ENCODE measurements around the gene USH2A.

DNA sequence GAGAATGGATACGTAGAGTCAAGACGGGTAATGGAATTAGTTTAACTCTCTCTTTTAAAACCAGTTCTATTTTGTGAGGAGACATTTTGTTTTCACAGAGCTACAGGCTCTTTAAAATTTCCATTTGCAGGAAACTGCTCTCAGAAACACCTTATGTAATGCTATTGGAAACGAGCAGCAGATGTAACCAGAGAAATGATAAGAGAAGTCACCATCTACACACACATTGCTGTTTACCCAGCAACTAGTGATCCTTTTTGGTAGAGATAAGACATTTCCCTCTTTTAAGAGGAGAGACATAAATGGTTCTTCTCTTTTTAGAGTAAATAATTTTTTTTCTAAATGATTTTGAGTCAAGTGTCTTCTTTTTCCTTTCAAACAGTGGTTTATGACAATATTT is 775.5 kb downstream of the USH2A start:
- TF ChIP-seq, protein P1, sequence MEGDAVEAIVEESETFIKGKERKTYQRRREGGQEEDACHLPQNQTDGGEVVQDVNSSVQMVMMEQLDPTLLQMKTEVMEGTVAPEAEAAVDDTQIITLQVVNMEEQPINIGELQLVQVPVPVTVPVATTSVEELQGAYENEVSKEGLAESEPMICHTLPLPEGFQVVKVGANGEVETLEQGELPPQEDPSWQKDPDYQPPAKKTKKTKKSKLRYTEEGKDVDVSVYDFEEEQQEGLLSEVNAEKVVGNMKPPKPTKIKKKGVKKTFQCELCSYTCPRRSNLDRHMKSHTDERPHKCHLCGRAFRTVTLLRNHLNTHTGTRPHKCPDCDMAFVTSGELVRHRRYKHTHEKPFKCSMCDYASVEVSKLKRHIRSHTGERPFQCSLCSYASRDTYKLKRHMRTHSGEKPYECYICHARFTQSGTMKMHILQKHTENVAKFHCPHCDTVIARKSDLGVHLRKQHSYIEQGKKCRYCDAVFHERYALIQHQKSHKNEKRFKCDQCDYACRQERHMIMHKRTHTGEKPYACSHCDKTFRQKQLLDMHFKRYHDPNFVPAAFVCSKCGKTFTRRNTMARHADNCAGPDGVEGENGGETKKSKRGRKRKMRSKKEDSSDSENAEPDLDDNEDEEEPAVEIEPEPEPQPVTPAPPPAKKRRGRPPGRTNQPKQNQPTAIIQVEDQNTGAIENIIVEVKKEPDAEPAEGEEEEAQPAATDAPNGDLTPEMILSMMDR (IDR thresholded peaks at IDR 0.05; ENCODE audit: low read length), result no peak
- TF ChIP-seq EZH2 (optimal IDR thresholded peaks at IDR 0.05; ENCODE audit: low read depth, low read length) (no peak), EZH2phosphoT487 (IDR thresholded peaks at IDR 0.05; ENCODE audit: low read length) (no peak)
